ENCODE results near the gene PRIMA1.

GRCh38 chr14:93832665-93833064, 44.4 kb upstream of the PRIMA1 start:
- TF ChIP-seq, protein P1, sequence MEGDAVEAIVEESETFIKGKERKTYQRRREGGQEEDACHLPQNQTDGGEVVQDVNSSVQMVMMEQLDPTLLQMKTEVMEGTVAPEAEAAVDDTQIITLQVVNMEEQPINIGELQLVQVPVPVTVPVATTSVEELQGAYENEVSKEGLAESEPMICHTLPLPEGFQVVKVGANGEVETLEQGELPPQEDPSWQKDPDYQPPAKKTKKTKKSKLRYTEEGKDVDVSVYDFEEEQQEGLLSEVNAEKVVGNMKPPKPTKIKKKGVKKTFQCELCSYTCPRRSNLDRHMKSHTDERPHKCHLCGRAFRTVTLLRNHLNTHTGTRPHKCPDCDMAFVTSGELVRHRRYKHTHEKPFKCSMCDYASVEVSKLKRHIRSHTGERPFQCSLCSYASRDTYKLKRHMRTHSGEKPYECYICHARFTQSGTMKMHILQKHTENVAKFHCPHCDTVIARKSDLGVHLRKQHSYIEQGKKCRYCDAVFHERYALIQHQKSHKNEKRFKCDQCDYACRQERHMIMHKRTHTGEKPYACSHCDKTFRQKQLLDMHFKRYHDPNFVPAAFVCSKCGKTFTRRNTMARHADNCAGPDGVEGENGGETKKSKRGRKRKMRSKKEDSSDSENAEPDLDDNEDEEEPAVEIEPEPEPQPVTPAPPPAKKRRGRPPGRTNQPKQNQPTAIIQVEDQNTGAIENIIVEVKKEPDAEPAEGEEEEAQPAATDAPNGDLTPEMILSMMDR (IDR thresholded peaks at IDR 0.05) = no peak
- TF ChIP-seq POLR2A (IDR thresholded peaks at IDR 0.05) = no peak
